ENCODE results near the gene IHH.

- TF ChIP-seq POLR2AphosphoS5 (IDR thresholded peaks at IDR 0.05) (no peak), CTCF (IDR thresholded peaks at IDR 0.05) (no peak)
These were observed at the start of gene IHH for GRCh38 chr2:219060821-219061791.
